NCI-H187 (cell line): Measurements from ENCODE around the gene PRR12.

Experiments
- DNase-seq, 2 experiments: peaks; one replicate each; lab custom pipeline; 2025; lab: John Stamatoyannopoulos, UW

Gene PRR12

DNA sequence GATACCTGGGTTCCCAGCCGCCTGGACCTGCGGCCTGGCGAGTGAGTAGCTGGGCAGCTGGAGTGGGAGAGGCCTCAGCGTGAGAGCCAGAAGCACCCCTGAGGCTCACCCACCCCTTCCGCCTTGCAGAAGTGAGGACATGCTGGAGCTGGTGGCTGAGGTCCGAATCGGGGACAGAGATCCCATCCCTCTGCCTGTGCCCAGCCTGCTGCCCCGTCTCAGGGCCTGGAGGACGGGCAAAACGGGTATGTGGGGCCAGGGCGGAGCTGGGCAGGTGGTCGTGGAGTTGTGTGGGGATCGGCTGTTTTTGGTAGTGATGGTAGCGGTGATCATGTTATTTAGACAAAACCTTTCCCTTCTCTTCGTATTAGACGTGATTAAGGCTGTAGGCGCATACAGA lies 55.6 kb downstream of the PRR12 start:
- DNase-seq, result no peak

DNA sequence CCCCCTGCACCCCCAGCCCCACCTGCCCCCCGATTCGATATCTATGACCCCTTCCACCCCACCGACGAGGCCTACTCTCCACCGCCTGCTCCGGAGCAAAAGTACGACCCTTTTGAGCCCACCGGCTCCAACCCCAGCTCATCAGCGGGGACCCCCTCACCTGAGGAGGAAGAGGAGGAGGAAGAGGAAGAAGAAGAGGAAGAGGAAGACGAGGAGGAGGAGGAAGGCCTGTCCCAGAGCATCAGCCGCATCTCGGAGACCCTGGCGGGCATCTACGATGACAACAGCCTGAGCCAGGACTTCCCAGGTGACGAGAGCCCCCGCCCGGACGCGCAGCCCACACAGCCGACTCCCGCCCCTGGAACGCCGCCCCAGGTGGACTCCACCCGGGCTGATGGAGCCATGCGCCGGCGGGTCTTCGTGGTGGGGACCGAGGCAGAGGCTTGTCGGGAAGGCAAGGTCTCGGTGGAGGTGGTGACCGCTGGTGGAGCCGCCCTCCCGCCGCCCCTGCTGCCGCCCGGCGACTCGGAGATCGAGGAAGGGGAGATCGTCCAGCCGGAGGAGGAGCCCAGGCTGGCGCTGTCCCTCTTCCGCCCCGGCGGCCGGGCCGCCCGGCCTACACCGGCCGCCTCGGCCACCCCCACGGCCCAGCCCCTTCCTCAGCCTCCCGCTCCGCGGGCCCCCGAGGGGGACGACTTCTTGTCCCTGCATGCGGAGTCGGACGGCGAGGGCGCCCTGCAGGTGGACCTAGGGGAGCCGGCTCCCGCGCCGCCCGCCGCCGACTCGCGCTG lies 60.2 kb downstream of the PRR12 start:
- no peak for DNase-seq

GRCh38 chr19:49651820-49652550 lies 61.0 kb downstream of the PRR12 start:
- DNase-seq, result no peak

- no peak for DNase-seq
Observed at GRCh38 chr19:49652551-49653465, 61.8 kb downstream of the PRR12 start.

DNA sequence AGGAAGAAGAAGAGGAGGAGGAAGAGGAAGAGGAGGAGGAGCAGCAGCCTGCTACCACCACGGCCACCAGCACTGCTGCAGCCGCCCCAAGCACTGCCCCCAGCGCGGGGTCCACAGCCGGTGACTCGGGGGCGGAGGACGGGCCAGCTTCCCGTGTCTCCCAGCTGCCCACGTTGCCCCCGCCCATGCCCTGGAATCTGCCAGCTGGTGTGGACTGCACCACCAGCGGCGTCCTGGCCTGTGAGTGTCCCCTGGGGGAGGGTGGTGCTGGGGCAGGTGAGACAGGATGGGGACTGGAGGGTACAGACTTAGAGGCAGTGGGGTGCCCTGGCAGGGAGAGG lies 62.5 kb downstream of the PRR12 start:
- DNase-seq, result no peak

DNA sequence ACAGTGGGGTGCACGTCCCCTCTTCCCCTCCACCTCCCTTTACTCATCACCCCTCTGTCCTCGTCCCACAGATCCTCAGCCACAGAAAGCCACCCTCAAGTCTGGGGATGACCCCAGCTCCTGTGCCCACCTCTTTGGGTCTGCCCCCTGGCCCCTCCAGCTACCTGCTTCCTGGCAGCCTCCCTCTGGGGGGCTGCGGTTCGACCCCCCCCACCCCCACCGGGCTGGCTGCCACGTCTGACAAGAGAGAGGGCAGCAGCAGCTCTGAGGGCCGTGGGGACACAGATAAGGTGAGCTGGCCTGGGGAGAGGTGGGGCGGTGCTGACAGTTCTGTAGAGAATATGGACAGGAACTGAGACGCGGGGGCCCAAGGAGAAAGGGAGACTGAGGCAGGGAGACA lies 63.6 kb downstream of the PRR12 start:
- DNase-seq, result no peak

GRCh38 chr19:49655570-49656455 lies 64.8 kb downstream of the PRR12 start:
- DNase-seq, result no peak

DNA sequence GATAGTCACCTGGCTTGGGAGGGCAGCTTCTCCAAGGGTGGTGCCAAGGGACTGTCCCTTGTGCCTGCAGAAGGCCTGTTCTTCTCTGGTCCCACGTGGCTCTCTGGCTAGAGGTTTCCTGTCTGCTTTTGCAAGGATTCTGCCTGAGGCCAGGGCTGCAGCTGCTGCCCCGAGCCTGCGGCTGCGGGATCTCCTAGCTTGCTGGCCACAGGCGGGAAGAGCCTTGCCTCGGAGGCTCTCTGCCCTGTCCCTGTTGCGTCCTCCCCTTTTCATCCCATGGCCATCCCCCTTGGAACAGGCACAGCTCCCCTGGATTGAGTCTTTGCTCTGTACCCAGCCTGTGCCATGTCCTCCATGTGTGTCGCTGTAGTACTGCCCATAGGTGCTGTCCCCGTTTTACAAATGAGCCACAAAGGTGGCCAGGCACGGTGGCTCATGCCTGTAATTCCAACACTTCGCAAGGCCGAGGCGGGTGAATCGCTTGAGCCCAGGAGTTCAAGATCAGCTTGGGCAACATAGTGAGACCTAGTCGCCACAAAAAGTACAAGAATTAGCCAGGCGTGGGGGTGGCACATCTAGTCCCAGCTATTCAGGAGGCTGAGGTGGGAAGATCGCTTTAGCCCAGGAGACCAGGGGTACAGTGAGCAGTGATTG lies 65.6 kb downstream of the PRR12 start:
- no peak for DNase-seq

GRCh38 chr19:49657493-49658138 lies 66.6 kb downstream of the PRR12 start:
- no peak for DNase-seq

DNA sequence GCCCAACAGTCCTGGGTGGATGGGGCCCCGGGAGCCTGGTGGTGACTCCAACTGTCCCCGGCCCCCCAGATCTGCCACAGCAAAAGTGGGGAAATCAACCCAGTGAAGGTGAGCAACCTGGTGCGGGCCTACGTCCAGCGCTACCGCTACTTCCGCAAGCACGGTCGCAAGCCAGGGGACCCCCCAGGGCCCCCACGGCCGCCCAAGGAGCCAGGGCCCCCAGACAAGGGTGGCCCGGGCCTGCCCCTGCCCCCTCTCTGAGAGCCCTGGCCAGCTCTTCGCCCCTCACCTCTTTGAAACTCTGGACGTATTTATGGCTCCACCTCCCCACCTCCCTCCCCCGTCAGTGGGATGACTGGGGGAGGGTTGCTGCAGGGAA lies 67.1 kb downstream of the PRR12 start:
- no peak for DNase-seq

DNA sequence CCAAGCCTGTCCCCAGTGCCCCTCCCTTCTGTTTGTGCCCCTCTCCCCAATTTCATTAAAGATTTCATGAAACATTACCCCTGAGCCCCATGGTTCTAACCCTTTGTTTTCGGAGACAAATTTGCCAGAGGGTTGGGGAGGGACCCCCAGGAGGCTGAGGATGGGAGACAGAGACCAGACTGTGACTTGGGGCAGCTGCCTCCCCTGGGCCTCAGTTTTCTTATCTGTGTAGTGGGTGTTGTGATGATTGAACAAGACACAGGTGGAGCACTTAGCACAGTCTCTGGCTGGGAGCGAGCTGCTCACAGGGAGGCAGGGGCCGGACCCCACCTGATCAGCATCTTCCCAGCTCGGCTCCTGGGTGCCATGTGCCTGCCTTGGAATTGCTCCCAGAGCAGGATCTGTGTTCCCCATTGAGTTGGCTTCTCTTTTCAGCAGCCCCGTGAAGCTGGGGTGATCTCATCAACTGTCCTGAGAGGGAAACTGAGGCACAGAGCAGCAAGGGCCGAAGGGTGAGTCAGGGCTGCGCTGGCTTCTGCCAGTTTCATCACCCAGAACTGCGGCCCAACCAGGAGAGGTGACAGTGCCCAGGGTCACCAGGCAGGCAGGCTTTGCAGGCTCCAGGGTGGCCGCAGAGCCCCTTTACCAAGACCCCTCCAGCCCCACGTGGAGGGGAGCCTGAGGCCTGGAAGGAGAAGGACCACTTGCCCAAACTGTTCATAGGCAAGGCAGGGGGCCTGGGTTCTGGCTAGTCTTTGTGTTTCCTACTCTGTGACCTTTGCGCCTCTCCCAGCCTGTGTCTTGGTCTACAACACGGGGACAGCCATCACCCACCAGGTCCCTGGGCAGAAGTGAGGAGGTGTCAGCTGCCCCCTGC lies 67.8 kb downstream of the PRR12 start:
- no peak for DNase-seq

DNA sequence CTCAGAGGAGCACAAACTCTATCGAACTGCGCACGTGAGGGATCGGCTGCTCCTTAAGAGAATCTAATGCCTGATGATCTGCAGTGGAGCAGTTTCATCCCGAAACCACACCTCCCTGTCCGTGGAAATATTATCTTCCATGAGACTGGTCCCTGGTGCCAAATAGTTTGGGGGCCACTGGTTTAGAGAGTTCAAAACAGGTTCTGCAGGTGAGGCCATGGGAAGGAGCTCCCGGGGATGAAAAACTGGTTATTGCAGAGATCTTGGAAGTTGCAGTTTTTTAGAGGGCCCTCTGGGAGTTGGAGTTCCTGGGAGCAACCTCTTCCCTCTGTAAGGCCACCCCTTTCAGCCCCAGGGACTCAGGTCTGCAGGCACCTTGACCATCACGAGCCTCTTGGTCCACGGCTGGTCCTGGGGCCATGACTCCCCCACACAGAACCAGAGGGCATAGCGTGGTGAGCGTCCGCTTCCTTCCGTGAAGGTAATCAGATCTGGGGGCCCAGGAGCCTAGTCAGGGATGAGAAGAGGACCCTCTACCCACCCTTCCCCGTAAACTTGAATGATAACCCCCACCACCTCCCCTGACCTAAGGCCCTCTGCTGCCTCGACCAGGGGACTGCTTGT lies 69.5 kb downstream of the PRR12 start:
- no peak for DNase-seq

DNA sequence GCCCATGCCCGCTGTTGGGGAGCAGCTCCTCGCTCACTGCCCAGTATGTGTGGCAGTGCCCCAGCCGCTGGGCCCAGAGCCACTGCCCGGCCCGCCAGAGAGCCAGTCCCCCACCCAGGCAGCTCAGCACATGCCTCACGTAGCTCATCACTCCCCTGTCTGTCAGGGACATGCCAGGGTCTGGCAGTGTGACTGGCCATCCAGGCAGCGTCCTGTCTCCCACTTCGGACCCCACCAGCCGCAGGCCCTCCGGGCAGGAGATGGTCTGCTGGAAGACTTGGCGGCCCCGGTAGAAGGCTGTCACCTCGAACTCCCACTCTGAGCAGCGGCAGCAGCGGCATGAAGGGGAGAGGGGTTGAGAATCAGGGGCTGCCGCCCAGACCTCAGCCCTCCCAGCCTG lies 71.0 kb downstream of the PRR12 start:
- DNase-seq, result no peak

DNA sequence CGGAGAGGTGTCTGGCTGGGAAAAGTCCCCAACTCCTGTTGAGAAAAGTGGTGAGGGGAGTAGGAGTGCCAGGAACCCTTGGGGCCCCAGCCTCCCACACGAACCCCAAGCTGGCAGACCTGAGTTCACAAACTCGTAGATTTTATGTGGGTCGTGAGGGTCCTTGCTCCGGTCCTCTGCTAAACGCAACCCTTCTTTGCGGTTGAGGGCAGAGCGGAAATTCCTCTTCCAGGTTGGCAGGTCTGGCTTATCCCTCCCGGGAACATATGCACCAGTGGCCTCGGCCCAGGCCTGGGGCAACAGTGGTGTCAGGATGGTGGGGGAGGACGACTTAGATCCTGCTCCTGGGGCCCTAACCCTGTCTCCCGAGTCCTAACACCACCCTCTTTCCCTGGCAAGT lies 72.2 kb downstream of the PRR12 start:
- no peak for DNase-seq

GRCh38 chr19:49664171-49665035 lies 73.4 kb downstream of the PRR12 start:
- peak; percentile 76 to 83 for DNase-seq

DNA sequence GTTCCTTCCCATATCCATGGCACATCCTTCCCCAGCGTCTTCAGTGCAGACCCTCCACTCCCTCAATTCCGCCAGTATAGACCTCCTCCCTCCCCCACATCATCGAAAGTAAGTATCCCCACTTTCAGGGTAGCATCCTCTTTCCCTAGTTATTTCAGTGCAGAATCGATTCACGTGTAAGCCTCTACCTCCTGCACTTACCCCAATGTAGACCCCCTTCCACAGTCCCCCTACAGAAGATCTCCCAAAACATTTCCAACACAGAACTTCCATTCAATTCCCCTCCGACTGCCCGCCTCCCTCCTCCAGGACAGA lies 74.0 kb downstream of the PRR12 start:
- DNase-seq, result no peak

GRCh38 chr19:49665351-49666119 lies 74.6 kb downstream of the PRR12 start, which contains the start of the genes BCL2L12 and IRF3:
Gene BCL2L12, plus strand, starts transcription at chr19:49665933. Its CDS starts 760 bp downstream, at chr19:49666693.
Gene IRF3, minus strand, starts transcription at chr19:49665857. Its CDS starts 1,019 bp downstream, at chr19:49664838.
- DNase-seq, result peak; percentile 73 to 94
